ENCODE results near the gene GALNT10.

The GALNT10 gene

GRCh38 chr5:154442801-154443200 is 252.3 kb downstream of the GALNT10 start:
- DNase-seq (ENCODE audit: low spot score): no peak
- TF ChIP-seq CTCF (IDR thresholded peaks at IDR 0.05; ENCODE audit: extremely low read depth, insufficient read depth, missing control alignments): no peak
- in situ Hi-C loops (cut with MboI; ENCODE audit: low pct_unique_long_range_greater_than_20kb, low sequenced_read_pairs, unreplicated experiment): no loop called here

GRCh38 chr5:154444556-154445421 is 254.3 kb downstream of the GALNT10 start:
- in situ Hi-C loops (cut with MboI; ENCODE audit: low pct_unique_long_range_greater_than_20kb, low sequenced_read_pairs, unreplicated experiment): no loop called here
- TF ChIP-seq CTCF (IDR thresholded peaks at IDR 0.05; ENCODE audit: extremely low read depth, insufficient read depth, missing control alignments): no peak
- DNase-seq (ENCODE audit: low spot score): peak; percentile 47

- DNase-seq (ENCODE audit: low spot score): peak; percentile 100
- no peak for TF ChIP-seq CTCF (IDR thresholded peaks at IDR 0.05; ENCODE audit: extremely low read depth, insufficient read depth, missing control alignments)
- in situ Hi-C loops (cut with MboI; ENCODE audit: low pct_unique_long_range_greater_than_20kb, low sequenced_read_pairs, unreplicated experiment): no loop called here
Observed at GRCh38 chr5:154445422-154446194, 255.1 kb downstream of the GALNT10 start, which contains the start of gene SAP30L. SAP30L (plus strand) TSS chr5:154445997; CDS start chr5:154446605, 608 bp downstream.

- peak; percentile 66 for DNase-seq (ENCODE audit: low spot score)
- in situ Hi-C loops (cut with MboI; ENCODE audit: low pct_unique_long_range_greater_than_20kb, low sequenced_read_pairs, unreplicated experiment): no loop called here
- TF ChIP-seq CTCF (IDR thresholded peaks at IDR 0.05; ENCODE audit: extremely low read depth, insufficient read depth, missing control alignments): no peak
Observed at GRCh38 chr5:154446195-154447088, 255.9 kb downstream of the GALNT10 start.

GRCh38 chr5:154447089-154447725 is 256.7 kb downstream of the GALNT10 start:
- peak; percentile 41 for DNase-seq (ENCODE audit: low spot score)
- no peak for TF ChIP-seq CTCF (IDR thresholded peaks at IDR 0.05; ENCODE audit: extremely low read depth, insufficient read depth, missing control alignments)
- in situ Hi-C loops (cut with MboI; ENCODE audit: low pct_unique_long_range_greater_than_20kb, low sequenced_read_pairs, unreplicated experiment): no loop called here

All from GM13977 (cell line).